K562 treated with DMSO at 1 percent for 4 hours (cell line): ENCODE data around the gene IZUMO2. TPM values are rescaled to one million over a fixed set of nuclear protein-coding genes. Genes with fewer than 3 reads are reported as not detected.

ENCODE experiments used
- total RNA-seq: library from RNA; unstranded; fragments of 300-600 nt; gene quantifications from 2 replicates; pipeline ENCODE4 v1.2.3, GENCODE V29; 2022; ENCODE audit not compliant: insufficient read depth

The IZUMO2 gene
- not detected in 2 replicates for total RNA-seq

DNA sequence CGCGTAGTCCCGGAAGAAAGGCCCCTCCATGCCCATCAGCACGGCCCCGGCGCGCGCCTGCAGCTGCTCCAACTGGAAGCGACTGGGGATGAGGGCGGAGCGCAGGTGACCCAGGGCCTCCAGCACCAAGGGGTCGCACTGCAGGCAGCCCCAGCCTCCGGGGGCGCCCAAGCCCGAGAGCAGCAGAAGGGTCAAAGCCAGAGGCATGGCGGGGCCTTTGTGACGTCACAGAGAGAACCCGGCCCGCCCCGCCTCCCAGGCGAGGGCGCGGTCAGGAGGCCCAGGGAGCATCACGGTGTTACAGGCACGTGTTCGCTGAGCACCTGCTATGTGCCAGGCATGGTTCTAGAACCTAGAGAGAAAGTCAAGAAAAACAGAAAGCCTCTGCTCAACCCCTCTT, at the start of gene IZUMO2:
Gene IZUMO2, minus strand, starts transcription at position 294 of the 400 bp plus-strand sequence. Its CDS starts 87 bp downstream, at position 207.

DNA sequence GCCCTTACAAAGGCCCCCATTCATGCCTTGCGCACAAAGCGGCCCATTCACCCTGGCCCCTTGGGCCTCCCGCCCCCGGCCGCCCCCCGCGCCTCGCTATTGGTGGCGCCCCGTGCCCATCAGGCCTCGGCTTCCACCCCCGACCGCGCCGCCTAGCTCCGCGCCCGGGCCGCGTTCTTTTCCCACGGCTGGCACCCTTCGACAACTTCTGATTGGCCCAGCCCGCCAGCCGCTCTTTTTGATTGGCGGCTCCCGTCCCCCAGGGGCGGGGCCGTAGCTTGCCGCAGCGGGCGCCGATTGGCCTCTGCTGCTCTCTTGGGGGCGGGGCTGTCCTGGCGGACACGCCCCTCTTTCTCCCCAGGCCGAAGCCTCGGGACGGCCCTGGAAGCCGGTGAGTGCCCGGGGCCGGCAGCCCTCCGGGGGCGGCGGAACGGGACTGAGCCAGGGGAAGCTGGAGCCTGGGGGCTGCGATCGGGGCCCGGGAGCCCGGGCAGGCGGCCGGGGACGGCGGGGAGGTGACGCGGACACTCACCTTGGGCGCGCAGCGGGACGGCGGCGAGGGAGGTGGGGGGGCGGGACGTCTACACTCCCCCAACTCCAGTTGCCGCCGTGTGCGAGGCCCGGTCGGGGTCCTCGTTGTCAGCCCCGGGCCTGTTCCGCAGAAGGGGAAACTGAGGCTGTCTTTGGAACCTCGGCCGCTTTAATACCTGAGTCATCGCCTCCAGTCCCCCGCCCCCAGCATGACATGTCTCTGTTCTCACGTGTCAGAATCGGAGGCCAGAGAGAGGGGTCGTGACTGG, 40.4 kb upstream of the IZUMO2 start, which contains the start of gene MYH14:
Gene MYH14, plus strand, starts transcription at position 342 of the 800 bp plus-strand sequence. CDS start 6,744 bp downstream, outside the sequence.

Other genes with a start within 250 kb of the IZUMO2 start
- gene ATF5, start 234.1 kb downstream of the IZUMO2 start, total RNA-seq, result 761 and 891 TPM in 2 replicates
- 53.4 and 64.9 TPM in 2 replicates for gene NUP62, start 233.8 kb downstream of the IZUMO2 start, total RNA-seq
- not detected in 2 replicates for gene SIGLEC11, start 202.1 kb downstream of the IZUMO2 start, total RNA-seq
- gene VRK3, start 137.9 kb downstream of the IZUMO2 start, total RNA-seq, result 54.3 and 54.6 TPM in 2 replicates
- 8.5 and 9.6 TPM in 2 replicates for gene ZNF473, start 137.3 kb downstream of the IZUMO2 start, total RNA-seq
- gene MYH14, start 40.3 kb upstream of the IZUMO2 start, total RNA-seq, result 1.3 and 1.9 TPM in 2 replicates
- gene KCNC3, start 166.1 kb upstream of the IZUMO2 start, total RNA-seq, result 4.1 and 10.0 TPM in 2 replicates
- gene NAPSA, start 202.4 kb upstream of the IZUMO2 start, total RNA-seq, result 1.0 and 1.5 TPM in 2 replicates
- gene NR1H2, start 213.2 kb upstream of the IZUMO2 start, total RNA-seq, result 66.0 and 68.6 TPM in 2 replicates
- 234 and 239 TPM in 2 replicates for gene POLD1, start 221.1 kb upstream of the IZUMO2 start, total RNA-seq